Measurements from ENCODE around the gene ATP5F1A. TPM values are rescaled to one million over a fixed set of nuclear protein-coding genes. Genes with fewer than 3 reads are reported as not detected.
"Not testable (repeated sequence)": the region's sequence is repeated elsewhere in the genome, so short reads cannot be mapped to it uniquely, and the experiment has no call there.

Gene ATP5F1A
- polyA plus RNA-seq, 1 donor (not counting 4 experiments of a cell fraction or from before 2014, with no cell fraction given): 512 TPM

DNA sequence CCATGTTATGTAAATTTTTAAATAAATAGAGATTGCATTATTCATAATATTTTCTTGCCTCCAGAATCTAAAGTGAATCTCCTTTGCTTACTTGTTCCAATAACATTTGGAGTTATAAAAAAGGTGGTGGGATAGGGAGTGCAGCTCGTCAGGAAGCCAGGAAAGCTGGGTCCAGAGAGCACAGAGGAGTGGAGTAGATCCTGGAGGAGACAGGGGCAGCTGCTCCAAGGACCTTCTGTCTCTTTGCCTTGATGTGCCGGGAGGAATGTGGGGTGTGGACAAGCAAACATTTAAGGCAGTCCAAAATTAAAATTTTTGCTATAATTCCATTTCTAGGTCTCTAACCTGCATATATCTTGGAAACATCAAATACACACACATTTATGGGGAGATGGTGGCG lies 35.4 kb upstream of the ATP5F1A start:
- Histone ChIP-seq H3K9me1 (ENCODE audit: control insufficient read depth, extremely low read depth, insufficient read depth, low read length) (no peaks in the 10 kb centered on the region), H3K27me3 (ENCODE audit: control insufficient read depth, extremely low read depth, insufficient read depth, low read length) (no peaks in the 10 kb centered on the region), H3K9ac (ENCODE audit: control insufficient read depth, extremely low read depth, insufficient read depth, low read length) (no peak overlapping the region), H4K20me1 (ENCODE audit: control insufficient read depth, extremely low read depth, insufficient read depth, low read length) (no peaks in the 10 kb centered on the region), H3K4me3 (ENCODE audit: control insufficient read depth in 2 of 3, extremely low read depth in 1 of 3, insufficient read depth in 2 of 3, low read depth in 1 of 3, low read length in 3 of 3) (no peak overlapping the region), H3K9me3 (ENCODE audit: control insufficient read depth, low read depth, low read length) (no peaks in the 10 kb centered on the region), H3K4me2 (ENCODE audit: control insufficient read depth, extremely low read depth, insufficient read depth, low read depth, low read length) (no peak overlapping the region), H3K27ac (ENCODE audit: control insufficient read depth, insufficient read depth, low read length) (no peak overlapping the region), H3K36me3 (ENCODE audit: control insufficient read depth in 2 of 2, extremely low read depth in 1 of 2, insufficient read depth in 2 of 2, low read length in 2 of 2) (peaks cover 0 to 2% of the 10 kb centered on the region in 2 experiments), H3K79me2 (ENCODE audit: control insufficient read depth, insufficient read depth, low read length) (no peaks in the 10 kb centered on the region), H3K4me1 (ENCODE audit: control insufficient read depth, extremely low read depth, insufficient read depth, low read length) (no peaks in the 10 kb centered on the region), H2AFZ (ENCODE audit: control insufficient read depth, low read length) (no peak overlapping the region)
- FAIRE-seq: no peak
- dilution Hi-C loops (cut with MboI; ENCODE audit: extremely low pct_ligation_motif_present, low sequenced_read_pairs): no loop called here
- no peak for DNase-seq (ENCODE audit: low read depth, low spot score)
- no peak for TF ChIP-seq CTCF (optimal IDR thresholded peaks at IDR 0.05 in 1 of 3, IDR thresholded peaks at IDR 0.05 in 1 of 3, conservative IDR thresholded peaks at IDR 0.05 in 1 of 3; ENCODE audit: extremely low read depth in 1 of 3, insufficient read depth in 2 of 3, low read length in 3 of 3)
- TF ChIP-seq EZH2 (IDR thresholded peaks at IDR 0.05; ENCODE audit: low read length): no peak

GRCh38 chr18:46130549-46130948 lies 32.5 kb upstream of the ATP5F1A start:
- H3K4me3 ChIP-seq (ENCODE audit: control insufficient read depth in 2 of 3, extremely low read depth in 1 of 3, insufficient read depth in 2 of 3, low read depth in 1 of 3, low read length in 3 of 3); dilution Hi-C loops (cut with MboI; ENCODE audit: extremely low pct_ligation_motif_present, low sequenced_read_pairs); FAIRE-seq; H3K4me1 ChIP-seq (ENCODE audit: control insufficient read depth, extremely low read depth, insufficient read depth, low read length); H3K27ac ChIP-seq (ENCODE audit: control insufficient read depth, insufficient read depth, low read length); H3K36me3 ChIP-seq (ENCODE audit: control insufficient read depth in 2 of 2, extremely low read depth in 1 of 2, insufficient read depth in 2 of 2, low read length in 2 of 2); H4K20me1 ChIP-seq (ENCODE audit: control insufficient read depth, extremely low read depth, insufficient read depth, low read length); H3K9me3 ChIP-seq (ENCODE audit: control insufficient read depth, low read depth, low read length); H3K9me1 ChIP-seq (ENCODE audit: control insufficient read depth, extremely low read depth, insufficient read depth, low read length); H3K79me2 ChIP-seq (ENCODE audit: control insufficient read depth, insufficient read depth, low read length); H3K27me3 ChIP-seq (ENCODE audit: control insufficient read depth, extremely low read depth, insufficient read depth, low read length); H2AFZ ChIP-seq (ENCODE audit: control insufficient read depth, low read length); H3K9ac ChIP-seq (ENCODE audit: control insufficient read depth, extremely low read depth, insufficient read depth, low read length); H3K4me2 ChIP-seq (ENCODE audit: control insufficient read depth, extremely low read depth, insufficient read depth, low read depth, low read length); DNase-seq (ENCODE audit: low read depth, low spot score): not testable (repeated sequence)

DNA sequence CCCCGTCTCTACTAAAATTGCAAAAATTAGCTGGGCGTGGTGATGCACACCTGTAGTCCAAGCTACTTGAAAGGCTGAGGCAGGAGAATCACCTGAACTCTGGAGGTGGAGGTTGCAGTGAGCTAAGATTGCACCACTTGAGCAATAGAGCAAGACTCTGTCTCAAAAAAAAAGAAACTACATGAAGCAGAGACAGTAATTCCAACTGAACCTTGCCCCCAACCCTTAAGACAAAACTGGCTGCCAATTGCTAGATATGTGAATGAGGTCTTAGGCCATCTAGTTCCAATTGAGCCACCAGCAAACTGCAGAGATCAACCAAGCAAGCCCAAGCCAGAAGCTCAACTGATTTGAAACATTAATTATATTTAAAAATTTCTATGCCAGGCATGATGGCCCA lies 32.0 kb upstream of the ATP5F1A start:
- no peak overlapping the region for H3K9ac ChIP-seq (ENCODE audit: control insufficient read depth, extremely low read depth, insufficient read depth, low read length)
- no peak overlapping the region for H2AFZ ChIP-seq (ENCODE audit: control insufficient read depth, low read length)
- dilution Hi-C loops (cut with MboI; ENCODE audit: extremely low pct_ligation_motif_present, low sequenced_read_pairs): no loop called here
- peaks cover 2 to 3% of the 10 kb centered on the region in 2 experiments for H3K36me3 ChIP-seq (ENCODE audit: control insufficient read depth in 2 of 2, extremely low read depth in 1 of 2, insufficient read depth in 2 of 2, low read length in 2 of 2)
- no peaks in the 10 kb centered on the region for H4K20me1 ChIP-seq (ENCODE audit: control insufficient read depth, extremely low read depth, insufficient read depth, low read length)
- H3K27me3 ChIP-seq (ENCODE audit: control insufficient read depth, extremely low read depth, insufficient read depth, low read length): no peaks in the 10 kb centered on the region
- no peak overlapping the region for H3K4me2 ChIP-seq (ENCODE audit: control insufficient read depth, extremely low read depth, insufficient read depth, low read depth, low read length)
- no peak overlapping the region for H3K4me3 ChIP-seq (ENCODE audit: control insufficient read depth in 2 of 3, extremely low read depth in 1 of 3, insufficient read depth in 2 of 3, low read depth in 1 of 3, low read length in 3 of 3)
- no peak for DNase-seq (ENCODE audit: low read depth, low spot score)
- H3K27ac ChIP-seq (ENCODE audit: control insufficient read depth, insufficient read depth, low read length): no peak overlapping the region
- H3K79me2 ChIP-seq (ENCODE audit: control insufficient read depth, insufficient read depth, low read length): no peaks in the 10 kb centered on the region
- no peaks in the 10 kb centered on the region for H3K4me1 ChIP-seq (ENCODE audit: control insufficient read depth, extremely low read depth, insufficient read depth, low read length)
- no peaks in the 10 kb centered on the region for H3K9me1 ChIP-seq (ENCODE audit: control insufficient read depth, extremely low read depth, insufficient read depth, low read length)
- TF ChIP-seq EZH2 (IDR thresholded peaks at IDR 0.05; ENCODE audit: low read length) (no peak), CTCF (optimal IDR thresholded peaks at IDR 0.05 in 1 of 3, IDR thresholded peaks at IDR 0.05 in 1 of 3, conservative IDR thresholded peaks at IDR 0.05 in 1 of 3; ENCODE audit: extremely low read depth in 1 of 3, insufficient read depth in 2 of 3, low read length in 3 of 3) (no peak)
- H3K9me3 ChIP-seq (ENCODE audit: control insufficient read depth, low read depth, low read length): no peaks in the 10 kb centered on the region
- FAIRE-seq: no peak

GRCh38 chr18:46126625-46127024 lies 28.5 kb upstream of the ATP5F1A start:
- H3K9ac ChIP-seq (ENCODE audit: control insufficient read depth, extremely low read depth, insufficient read depth, low read length); H3K27me3 ChIP-seq (ENCODE audit: control insufficient read depth, extremely low read depth, insufficient read depth, low read length); H3K4me3 ChIP-seq (ENCODE audit: control insufficient read depth in 2 of 3, extremely low read depth in 1 of 3, insufficient read depth in 2 of 3, low read depth in 1 of 3, low read length in 3 of 3); H3K36me3 ChIP-seq (ENCODE audit: control insufficient read depth in 2 of 2, extremely low read depth in 1 of 2, insufficient read depth in 2 of 2, low read length in 2 of 2); DNase-seq (ENCODE audit: low read depth, low spot score); H3K9me3 ChIP-seq (ENCODE audit: control insufficient read depth, low read depth, low read length); H4K20me1 ChIP-seq (ENCODE audit: control insufficient read depth, extremely low read depth, insufficient read depth, low read length); H3K79me2 ChIP-seq (ENCODE audit: control insufficient read depth, insufficient read depth, low read length); H3K4me2 ChIP-seq (ENCODE audit: control insufficient read depth, extremely low read depth, insufficient read depth, low read depth, low read length); H3K4me1 ChIP-seq (ENCODE audit: control insufficient read depth, extremely low read depth, insufficient read depth, low read length); FAIRE-seq; H2AFZ ChIP-seq (ENCODE audit: control insufficient read depth, low read length); H3K27ac ChIP-seq (ENCODE audit: control insufficient read depth, insufficient read depth, low read length); dilution Hi-C loops (cut with MboI; ENCODE audit: extremely low pct_ligation_motif_present, low sequenced_read_pairs); H3K9me1 ChIP-seq (ENCODE audit: control insufficient read depth, extremely low read depth, insufficient read depth, low read length): not testable (repeated sequence)
